Thyroid gland (tissue), 4 donors: Measurements from ENCODE around the gene B4GALT7.

Experiments
- POLR2A ChIP-seq, 2 donors: fragments of 450-650 bp; IDR thresholded peaks; one replicate each; pipeline ENCODE4 v1.6.1; 2017; ENCODE audit warnings: antibody characterized with exemption in 2 of 2, mild to moderate bottlenecking in 2 of 2, moderate library complexity in 1 of 2
- TF ChIP-seq, protein P1 (sequence below), 6 experiments: fragments of 200-600 bp in 3 of 6; fragments of 450-650 bp in 3 of 6; sonication (generic) in 3 of 6; IDR thresholded peaks; one replicate each; pipeline ENCODE4 v1.5.1; 2016 to 2019; ENCODE audit warnings: antibody characterized with exemption in 6 of 6, mild to moderate bottlenecking in 2 of 6, inconsistent platforms in 1 of 6, moderate library complexity in 1 of 6

DNA sequence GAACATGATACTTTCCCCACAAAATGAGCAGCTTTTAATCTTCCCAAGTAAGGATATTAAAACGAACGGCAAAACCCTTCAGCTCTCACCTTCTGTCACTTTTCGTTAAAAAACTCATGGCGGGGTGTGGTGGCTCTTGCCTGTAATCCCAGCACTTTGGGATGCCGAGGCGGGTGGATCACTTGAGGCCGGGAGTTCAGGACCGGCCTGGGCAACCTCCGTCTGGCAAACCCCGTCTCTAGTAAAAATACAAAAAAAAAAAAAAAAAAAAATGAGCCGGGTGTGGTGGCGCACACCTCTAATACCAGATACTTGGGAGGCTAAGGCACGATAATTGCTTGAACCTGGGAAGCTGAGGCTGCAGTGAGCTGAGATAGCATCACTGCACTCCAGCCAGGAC is 7.0 kb upstream of the B4GALT7 start:
- TF ChIP-seq POLR2A (IDR thresholded peaks at IDR 0.05) = no peak
- TF ChIP-seq, protein P1, sequence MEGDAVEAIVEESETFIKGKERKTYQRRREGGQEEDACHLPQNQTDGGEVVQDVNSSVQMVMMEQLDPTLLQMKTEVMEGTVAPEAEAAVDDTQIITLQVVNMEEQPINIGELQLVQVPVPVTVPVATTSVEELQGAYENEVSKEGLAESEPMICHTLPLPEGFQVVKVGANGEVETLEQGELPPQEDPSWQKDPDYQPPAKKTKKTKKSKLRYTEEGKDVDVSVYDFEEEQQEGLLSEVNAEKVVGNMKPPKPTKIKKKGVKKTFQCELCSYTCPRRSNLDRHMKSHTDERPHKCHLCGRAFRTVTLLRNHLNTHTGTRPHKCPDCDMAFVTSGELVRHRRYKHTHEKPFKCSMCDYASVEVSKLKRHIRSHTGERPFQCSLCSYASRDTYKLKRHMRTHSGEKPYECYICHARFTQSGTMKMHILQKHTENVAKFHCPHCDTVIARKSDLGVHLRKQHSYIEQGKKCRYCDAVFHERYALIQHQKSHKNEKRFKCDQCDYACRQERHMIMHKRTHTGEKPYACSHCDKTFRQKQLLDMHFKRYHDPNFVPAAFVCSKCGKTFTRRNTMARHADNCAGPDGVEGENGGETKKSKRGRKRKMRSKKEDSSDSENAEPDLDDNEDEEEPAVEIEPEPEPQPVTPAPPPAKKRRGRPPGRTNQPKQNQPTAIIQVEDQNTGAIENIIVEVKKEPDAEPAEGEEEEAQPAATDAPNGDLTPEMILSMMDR (IDR thresholded peaks at IDR 0.05) = no peak
